ENCODE data around the gene ORC2. TPM values are rescaled to one million over a fixed set of nuclear protein-coding genes. Genes with fewer than 3 reads are reported as not detected.

ORC2 gene
- total RNA-seq, 1 experiment from 2014 or later = 56.0 TPM

GRCh38 chr2:201006704-201007103 is 43.2 kb upstream of the ORC2 start:
- no peak for ATAC-seq
- no peak overlapping the region for H3K4me3 Mint-ChIP-seq
- no peaks in the 10 kb centered on the region for H3K36me3 Mint-ChIP-seq
- H3K27ac Mint-ChIP-seq = no peak overlapping the region
- POLR2A ChIA-PET = no interaction called here
- TF ChIP-seq FOXP4 (CRISPR knock-in tag; IDR thresholded peaks at IDR 0.05) (no peak), RELA (CRISPR knock-in tag; IDR thresholded peaks at IDR 0.05; ENCODE audit: borderline replicate concordance) (no peak), TEAD1 (CRISPR knock-in tag; IDR thresholded peaks at IDR 0.05) (no peak), ZNF512 (CRISPR knock-in tag; IDR thresholded peaks at IDR 0.05; ENCODE audit: borderline replicate concordance) (no peak), ZNF317 (CRISPR knock-in tag; IDR thresholded peaks at IDR 0.05; ENCODE audit: borderline replicate concordance, low read depth) (no peak), RORB (CRISPR knock-in tag; IDR thresholded peaks at IDR 0.05) (no peak), ZNF532 (CRISPR knock-in tag; IDR thresholded peaks at IDR 0.05; ENCODE audit: borderline replicate concordance) (no peak), ZNF232 (CRISPR knock-in tag; IDR thresholded peaks at IDR 0.05) (no peak), EMX1 (CRISPR knock-in tag; IDR thresholded peaks at IDR 0.05) (no peak), SMAD4 (CRISPR knock-in tag; IDR thresholded peaks at IDR 0.05) (no peak), IRF1 (CRISPR knock-in tag; IDR thresholded peaks at IDR 0.05) (no peak)
- TF ChIP-seq, protein P1, sequence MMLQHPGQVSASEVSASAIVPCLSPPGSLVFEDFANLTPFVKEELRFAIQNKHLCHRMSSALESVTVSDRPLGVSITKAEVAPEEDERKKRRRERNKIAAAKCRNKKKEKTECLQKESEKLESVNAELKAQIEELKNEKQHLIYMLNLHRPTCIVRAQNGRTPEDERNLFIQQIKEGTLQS (CRISPR knock-in tag; conservative IDR thresholded peaks at IDR 0.05) = no peak
- TF ChIP-seq, protein P2, sequence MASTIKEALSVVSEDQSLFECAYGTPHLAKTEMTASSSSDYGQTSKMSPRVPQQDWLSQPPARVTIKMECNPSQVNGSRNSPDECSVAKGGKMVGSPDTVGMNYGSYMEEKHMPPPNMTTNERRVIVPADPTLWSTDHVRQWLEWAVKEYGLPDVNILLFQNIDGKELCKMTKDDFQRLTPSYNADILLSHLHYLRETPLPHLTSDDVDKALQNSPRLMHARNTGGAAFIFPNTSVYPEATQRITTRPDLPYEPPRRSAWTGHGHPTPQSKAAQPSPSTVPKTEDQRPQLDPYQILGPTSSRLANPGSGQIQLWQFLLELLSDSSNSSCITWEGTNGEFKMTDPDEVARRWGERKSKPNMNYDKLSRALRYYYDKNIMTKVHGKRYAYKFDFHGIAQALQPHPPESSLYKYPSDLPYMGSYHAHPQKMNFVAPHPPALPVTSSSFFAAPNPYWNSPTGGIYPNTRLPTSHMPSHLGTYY (CRISPR knock-in tag; IDR thresholded peaks at IDR 0.05) = no peak
- no peak for DNase-seq (ENCODE audit: low spot score)
- CTCF ChIA-PET = no interaction called here
- H3K4me1 Mint-ChIP-seq = no peaks in the 10 kb centered on the region
- no peaks in the 10 kb centered on the region for H3K27me3 Mint-ChIP-seq (ENCODE audit: low read depth)
- H3K9me3 Mint-ChIP-seq = no peaks in the 10 kb centered on the region

GRCh38 chr2:201004370-201004769 is 40.9 kb upstream of the ORC2 start:
- POLR2A ChIA-PET = no interaction called here
- H3K27me3 Mint-ChIP-seq (ENCODE audit: low read depth) = no peaks in the 10 kb centered on the region
- CTCF ChIA-PET = no interaction called here
- TF ChIP-seq IRF1 (CRISPR knock-in tag; IDR thresholded peaks at IDR 0.05) (no peak), FOXP4 (CRISPR knock-in tag; IDR thresholded peaks at IDR 0.05) (no peak), EMX1 (CRISPR knock-in tag; IDR thresholded peaks at IDR 0.05) (no peak), NR3C1 (CRISPR knock-in tag; conservative IDR thresholded peaks at IDR 0.05; ENCODE audit: low read depth) (no peak), HMGXB4 (CRISPR knock-in tag; IDR thresholded peaks at IDR 0.05) (no peak), SMAD4 (CRISPR knock-in tag; IDR thresholded peaks at IDR 0.05) (no peak), OVOL2 (CRISPR knock-in tag; IDR thresholded peaks at IDR 0.05; ENCODE audit: borderline replicate concordance) (no peak), NFE2L1 (CRISPR knock-in tag; IDR thresholded peaks at IDR 0.05) (no peak), E2F4 (CRISPR knock-in tag; IDR thresholded peaks at IDR 0.05; ENCODE audit: borderline replicate concordance, low read depth) (no peak)

More at GRCh38 chr2:201004370-201004769, 40.9 kb upstream of the ORC2 start:
- H3K9me3 Mint-ChIP-seq = no peaks in the 10 kb centered on the region
- no peaks in the 10 kb centered on the region for H3K4me1 Mint-ChIP-seq
- H3K4me3 Mint-ChIP-seq = no peak overlapping the region
- DNase-seq (ENCODE audit: low spot score) (no peak), ATAC-seq (no peak)
- H3K36me3 Mint-ChIP-seq = no peaks in the 10 kb centered on the region
- H3K27ac Mint-ChIP-seq = no peak overlapping the region

All from WTC11 (cell line).